T-cell (primary cell): ENCODE measurements around the gene HCFC1. TPM values are rescaled to one million over a fixed set of nuclear protein-coding genes. Genes with fewer than 3 reads are reported as not detected.

Experiments used
- ATAC-seq, 4 experiments: fragments of 200-7000 bp in 3 of 4; fragments of 150-1000 bp in 1 of 4; cut with Tn5 transposase; replicated peaks in 1 of 4; 1 replicate in 3 of 4; 2 replicates in 1 of 4; pipeline ENCODE4 v1.10.0; 2021; ENCODE audit warnings: moderate library complexity in 3 of 4, mild to moderate bottlenecking in 2 of 4, moderate number of reproducible peaks in 1 of 4
- CTCF ChIA-PET, 2 donors: fragments of 300-600 bp; sonication (Branson Sonifier 250); formaldehyde crosslinking; loops; one replicate each; lab custom pipeline; 2022; ENCODE audit warnings: antibody characterized with exemption in 2 of 2; lab: Charles Lee
- POLR2A ChIA-PET, 2 donors: fragments of 300-600 bp; sonication (Branson Sonifier 250); formaldehyde crosslinking; loops; one replicate each; lab custom pipeline; 2022; ENCODE audit warnings: antibody characterized with exemption in 2 of 2; lab: Charles Lee
- DNase-seq, 35 experiments: peaks; one replicate each; pipeline versions ENCODE4 v3.0.0 to v3.0.0-alpha.2; 2013 to 2023
- H3K27ac ChIP-seq: one replicate; pipeline ENCODE4 v1.5.1; 2013; ENCODE audit warnings: low read length
- H3K27me3 ChIP-seq, 2 experiments: replicated peaks in 1 of 2; 1 replicate in 1 of 2; 2 replicates in 1 of 2; pipeline versions ENCODE4 v1.6.1 to v1.7.0; 2013; ENCODE audit warnings: low read length in 1 of 2, mixed read lengths in 1 of 2; ENCODE audit not compliant: control insufficient read depth in 2 of 2, insufficient read depth in 2 of 2; ENCODE audit errors: extremely low read depth in 1 of 2
- H3K36me3 ChIP-seq, 2 donors: 1 replicate in 1 of 2; 2 replicates in 1 of 2; pipeline versions ENCODE4 v1.6.1 to v1.7.0; 2013; ENCODE audit warnings: low read length in 1 of 2; ENCODE audit not compliant: control insufficient read depth in 2 of 2, insufficient read depth in 1 of 2; ENCODE audit errors: extremely low read depth in 1 of 2
- H3K4me1 ChIP-seq, 2 experiments: 1 replicate in 1 of 2; 2 replicates in 1 of 2; pipeline versions ENCODE4 v1.6.1 to v1.7.0; 2013; ENCODE audit warnings: low read length in 2 of 2, mixed read lengths in 1 of 2; ENCODE audit not compliant: insufficient read depth in 2 of 2, control insufficient read depth in 1 of 2; ENCODE audit errors: extremely low read depth in 1 of 2
- H3K4me3 ChIP-seq, 2 donors: 1 replicate in 1 of 2; 2 replicates in 1 of 2; pipeline versions ENCODE4 v1.5.1 to v1.7.0; 2013; ENCODE audit warnings: mild to moderate bottlenecking in 2 of 2, low read length in 1 of 2, moderate library complexity in 1 of 2; ENCODE audit not compliant: control insufficient read depth in 1 of 2; ENCODE audit errors: extremely low read depth in 1 of 2
- H3K9me3 ChIP-seq: 2 replicates; pipeline ENCODE4 v1.7.0; 2013
- H3K27ac Mint-ChIP-seq, 2 donors: one replicate each; pipeline ENCODE4 v1.8.0; 2020 to 2021; ENCODE audit warnings: mild to moderate bottlenecking in 2 of 2, mixed read lengths in 2 of 2
- H3K27me3 Mint-ChIP-seq, 2 donors: one replicate each; pipeline ENCODE4 v1.8.0; 2021 to 2022; ENCODE audit warnings: mixed read lengths in 2 of 2
- H3K36me3 Mint-ChIP-seq: one replicate; pipeline ENCODE4 v1.8.0; 2021; ENCODE audit warnings: mixed read lengths
- H3K4me1 Mint-ChIP-seq, 3 donors: one replicate each; pipeline ENCODE4 v1.8.0; 2020 to 2022; ENCODE audit warnings: mixed read lengths in 3 of 3, mild to moderate bottlenecking in 1 of 3
- H3K4me3 Mint-ChIP-seq, 3 donors: one replicate each; pipeline ENCODE4 v1.8.0; 2020 to 2022; ENCODE audit warnings: mild to moderate bottlenecking in 3 of 3, mixed read lengths in 3 of 3, moderate library complexity in 3 of 3
- H3K9me3 Mint-ChIP-seq, 3 donors: one replicate each; pipeline ENCODE4 v1.8.0; 2020 to 2022; ENCODE audit warnings: mixed read lengths in 3 of 3
- WGBS: methylation state at CpG from one replicate; pipeline ENCODE4 v1.1.5; 2013; ENCODE audit warnings: missing lambda C conversion rate; ENCODE audit not compliant: insufficient coverage; 5-methylcytosine and 5-hydroxymethylcytosine counted together
- total RNA-seq, 35 experiments: library from RNA in 6 of 35; stranded (reverse) in 6 of 35; fragments of 120-200 nt in 1 of 35; gene quantifications; one replicate each; pipeline versions ENCODE4 v1.2.1 to v1.2.4 and lab custom pipeline; 2013 to 2026

Gene HCFC1
- total RNA-seq, 5 donors from 2014 or later (not counting 1 experiment from before 2014, with no cell fraction given) = 67.1 to 73.4 (median 69.2) TPM

- 100% methylated on average over 1 of the region's 33 CpGs for WGBS
- Histone ChIP-seq H3K4me3 (no peak overlapping the region), H3K27ac (peak overlapping the region; percentile 18), H3K9me3 (no peaks in the 10 kb centered on the region), H3K4me1 (peaks cover 0 to 20% of the 10 kb centered on the region in 2 experiments), H3K27me3 (no peaks in the 10 kb centered on the region), H3K36me3 (peaks cover 15 to 91% of the 10 kb centered on the region in 2 donors)
- no peaks in the 10 kb centered on the region for H3K27me3 Mint-ChIP-seq
- H3K9me3 Mint-ChIP-seq = no peaks in the 10 kb centered on the region
- no peak overlapping the region for H3K27ac Mint-ChIP-seq
- peak overlapping the region in 1 of 3 donors; percentile 9 for H3K4me3 Mint-ChIP-seq
- peaks cover 5% of the 10 kb centered on the region for H3K36me3 Mint-ChIP-seq
- ChIA-PET POLR2A (no interaction called here), CTCF (interaction anchor here in 1 of 2 donors (0.8 kb wide), 1 partner anchor 191 kb away, joined by 3 read pairs; no protein-coding TSS in a partner anchor)
- DNase-seq (no peak), ATAC-seq (peak in 1 of 4 experiments; percentile 4)
- H3K4me1 Mint-ChIP-seq = peaks cover 5 to 8% (median 6%) of the 10 kb centered on the region in 3 donors
Observed at GRCh38 chrX:153953892-153954557, 17.6 kb downstream of the HCFC1 start.

- no peak overlapping the region for H3K4me3 ChIP-seq
- peaks cover 2 to 27% of the 10 kb centered on the region in 2 experiments for H3K4me1 ChIP-seq
- peak overlapping the region; percentile 18 for H3K27ac ChIP-seq
- CTCF ChIA-PET = interaction anchor here in 1 of 2 donors (0.8 kb wide), 1 partner anchor 190 kb away, joined by 3 read pairs; no protein-coding TSS in a partner anchor
- DNase-seq = peak; percentile 39 to 83 (median 67)
- Mint-ChIP-seq H3K27me3 (no peaks in the 10 kb centered on the region), H3K27ac (peak overlapping the region in 1 of 2 donors; percentile 34), H3K4me1 (peaks cover 6 to 11% (median 10%) of the 10 kb centered on the region in 3 donors), H3K9me3 (no peaks in the 10 kb centered on the region), H3K36me3 (peaks cover 5% of the 10 kb centered on the region), H3K4me3 (peak overlapping the region in 1 of 3 donors; percentile 13)
- POLR2A ChIA-PET = no interaction called here
- H3K9me3 ChIP-seq = no peaks in the 10 kb centered on the region
- H3K36me3 ChIP-seq = peaks cover 13 to 85% of the 10 kb centered on the region in 2 donors
- ATAC-seq = peak; percentile 71 to 80 (median 74)
- WGBS = 6% methylated on average over 15 of the region's 33 CpGs
- no peaks in the 10 kb centered on the region for H3K27me3 ChIP-seq
Observed at GRCh38 chrX:153953342-153953830, 18.2 kb downstream of the HCFC1 start.

- peaks cover 9 to 18% (median 13%) of the 10 kb centered on the region in 3 donors for H3K4me1 Mint-ChIP-seq
- ChIA-PET CTCF (interaction anchor here in 1 of 2 donors (0.6 to 1.7 kb wide), 2 partner anchors 11 to 189 kb away, joined by 3 to 6 read pairs; partner anchors contain the start of gene PLXNB3), POLR2A (interaction anchor here in 1 of 2 donors (0.5 kb wide), 1 partner anchor 588 kb away, joined by 10 read pairs; no protein-coding TSS in a partner anchor)
- H3K9me3 Mint-ChIP-seq = no peaks in the 10 kb centered on the region
- Histone ChIP-seq H3K4me1 (peaks cover 2 to 36% of the 10 kb centered on the region in 2 experiments), H3K36me3 (peaks cover 13 to 76% of the 10 kb centered on the region in 2 donors), H3K27ac (no peak overlapping the region), H3K4me3 (no peak overlapping the region), H3K9me3 (no peaks in the 10 kb centered on the region), H3K27me3 (no peaks in the 10 kb centered on the region)
- H3K36me3 Mint-ChIP-seq = peaks cover 5% of the 10 kb centered on the region
- 92% methylated on average over 12 of the region's 32 CpGs for WGBS
- H3K27ac Mint-ChIP-seq = no peak overlapping the region
- no peak overlapping the region for H3K4me3 Mint-ChIP-seq
- no peaks in the 10 kb centered on the region for H3K27me3 Mint-ChIP-seq
- ATAC-seq (no peak), DNase-seq (no peak)
Observed at GRCh38 chrX:153952373-153953026, 19.1 kb downstream of the HCFC1 start.

- WGBS = 91% methylated on average over 7 of the region's 28 CpGs
- Histone ChIP-seq H3K27me3 (no peaks in the 10 kb centered on the region), H3K36me3 (peaks cover 13 to 70% of the 10 kb centered on the region in 2 donors), H3K27ac (no peak overlapping the region), H3K4me1 (peaks cover 2 to 42% of the 10 kb centered on the region in 2 experiments), H3K9me3 (no peaks in the 10 kb centered on the region), H3K4me3 (no peak overlapping the region)
- ATAC-seq (no peak), DNase-seq (no peak)
- ChIA-PET POLR2A (interaction anchor here in 1 of 2 donors (0.5 kb wide), 1 partner anchor 588 kb away, joined by 10 read pairs; no protein-coding TSS in a partner anchor), CTCF (interaction anchor here in 1 of 2 donors (0.6 to 1.7 kb wide), 2 partner anchors 12 to 189 kb away, joined by 3 to 6 read pairs; partner anchors contain the start of gene PLXNB3)
- Mint-ChIP-seq H3K27me3 (no peaks in the 10 kb centered on the region), H3K4me1 (peaks cover 12 to 23% (median 19%) of the 10 kb centered on the region in 3 donors), H3K9me3 (no peaks in the 10 kb centered on the region), H3K4me3 (no peak overlapping the region), H3K36me3 (peaks cover 6% of the 10 kb centered on the region), H3K27ac (no peak overlapping the region)
Observed at GRCh38 chrX:153951683-153952372, 19.8 kb downstream of the HCFC1 start.

- Histone ChIP-seq H3K9me3 (no peaks in the 10 kb centered on the region), H3K36me3 (peaks cover 12 to 54% of the 10 kb centered on the region in 2 donors), H3K27me3 (no peaks in the 10 kb centered on the region), H3K4me3 (no peak overlapping the region), H3K27ac (no peak overlapping the region), H3K4me1 (peaks cover 2 to 48% of the 10 kb centered on the region in 2 experiments)
- ChIA-PET POLR2A (interaction anchor here in 1 of 2 donors (1.2 kb wide), 1 partner anchor 25 kb away, joined by 3 read pairs; no protein-coding TSS in a partner anchor), CTCF (interaction anchor here (0.6 to 1.2 kb wide), 3 partner anchors 25 to 190 kb away, joined by 3 to 8 read pairs (median 5); no protein-coding TSS in a partner anchor)
- H3K27me3 Mint-ChIP-seq = no peaks in the 10 kb centered on the region
- DNase-seq (no peak), ATAC-seq (no peak)
- no peak overlapping the region for H3K27ac Mint-ChIP-seq
- no peaks in the 10 kb centered on the region for H3K9me3 Mint-ChIP-seq
- WGBS = 100% methylated on average over 2 of the region's 19 CpGs
- no peak overlapping the region for H3K4me3 Mint-ChIP-seq
- H3K36me3 Mint-ChIP-seq = peaks cover 6% of the 10 kb centered on the region
- peaks cover 14 to 23% (median 19%) of the 10 kb centered on the region in 3 donors for H3K4me1 Mint-ChIP-seq
Observed at GRCh38 chrX:153950127-153950526, 21.5 kb downstream of the HCFC1 start.
